HepG2 (cell line): ENCODE measurements around the gene TXNRD2. TPM values are rescaled to one million over a fixed set of nuclear protein-coding genes. Genes with fewer than 3 reads are reported as not detected.
A peak's percentile ranks its signal among the peaks of the same experiment; 100 is the strongest.

Source experiments
- AHDC1 ChIP-seq: sonication (generic); formaldehyde crosslinking; IDR thresholded peaks from 2 replicates; pipeline ENCODE4 v1.5.1; 2020; ENCODE audit warnings: mild to moderate bottlenecking, missing genetic modification reagents, borderline replicate concordance
- HOXA3 ChIP-seq: sonication (generic); formaldehyde crosslinking; IDR thresholded peaks from 2 replicates; pipeline ENCODE4 v1.5.0; 2020; ENCODE audit warnings: missing genetic modification reagents
- IRX3 ChIP-seq: sonication (generic); formaldehyde crosslinking; IDR thresholded peaks from 2 replicates; pipeline ENCODE4 v1.8.1; 2023; ENCODE audit warnings: mild to moderate bottlenecking, low read depth, missing genetic modification reagents, borderline replicate concordance
- KLF9 ChIP-seq: IDR thresholded peaks from 2 replicates; pipeline ENCODE4 v1.6.1; 2016; ENCODE audit warnings: low read depth
- KMT2B ChIP-seq: IDR thresholded peaks from 2 replicates; pipeline ENCODE4 v1.6.1; 2016; ENCODE audit warnings: missing genetic modification reagents, missing compliant biosample characterization
- MEIS2 ChIP-seq: sonication (generic); formaldehyde crosslinking; IDR thresholded peaks from 2 replicates; pipeline ENCODE4 v1.9.0; 2021; ENCODE audit warnings: mild to moderate bottlenecking, missing genetic modification reagents
- PBX3 ChIP-seq: sonication (generic); formaldehyde crosslinking; IDR thresholded peaks from 2 replicates; pipeline ENCODE4 v1.8.1; 2023; ENCODE audit warnings: missing genetic modification reagents, inconsistent platforms, borderline replicate concordance
- PHB2 ChIP-seq: fragments of 450-650 bp; IDR thresholded peaks from 2 replicates; pipeline ENCODE4 v1.6.1; 2018; ENCODE audit not compliant: partially characterized antibody
- RBAK ChIP-seq: sonication (generic); formaldehyde crosslinking; IDR thresholded peaks from 2 replicates; pipeline ENCODE4 v1.5.1; 2020; ENCODE audit warnings: mild to moderate bottlenecking, missing genetic modification reagents
- RXRA ChIP-seq: sonication (generic); formaldehyde crosslinking; IDR thresholded peaks from 2 replicates; pipeline ENCODE4 v1.5.1; 2020; ENCODE audit warnings: missing genetic modification reagents
- SNAPC4 ChIP-seq: sonication (generic); formaldehyde crosslinking; IDR thresholded peaks from 2 replicates; pipeline ENCODE4 v1.4.0; 2020; ENCODE audit warnings: mild to moderate bottlenecking, missing genetic modification reagents
- SRY ChIP-seq: sonication (generic); formaldehyde crosslinking; IDR thresholded peaks from 2 replicates; pipeline ENCODE4 v1.8.0; 2022; ENCODE audit warnings: mild to moderate bottlenecking, missing genetic modification reagents
- ZNF256 ChIP-seq: sonication (generic); formaldehyde crosslinking; conservative IDR thresholded peaks from 2 replicates; pipeline ENCODE4 v1.4.0; 2020; ENCODE audit warnings: missing genetic modification reagents
- ZNF589 ChIP-seq: sonication (generic); formaldehyde crosslinking; conservative IDR thresholded peaks from 2 replicates; pipeline ENCODE4 v1.8.0; 2022; ENCODE audit warnings: mild to moderate bottlenecking, moderate library complexity, missing genetic modification reagents
- ZNF713 ChIP-seq: sonication (generic); formaldehyde crosslinking; IDR thresholded peaks from 2 replicates; pipeline ENCODE4 v1.4.0; 2020; ENCODE audit warnings: mild to moderate bottlenecking, missing genetic modification reagents
- polyA plus RNA-seq, 8 experiments: library from polyadenylated mRNA; depleted of rRNA in 3 of 8; stranded (reverse) in 7 of 8; unstranded in 1 of 8; fragments of >200 nt; fragmentation: Illumina TruSeq in 4 of 8; extraction: Trizol in 4 of 8; gene quantifications; 2 replicates each; pipeline versions ENCODE4 v1.2.1 to v1.2.3, GENCODE V29; 2011 to 2016; ENCODE audit warnings: low read depth in 4 of 8, missing spikeins in 1 of 8, mixed read lengths in 1 of 8; ENCODE audit not compliant: insufficient read depth in 1 of 8
- total RNA-seq, 5 experiments: library from RNA; depleted of rRNA; stranded (reverse); fragments of >200 nt; fragmentation: Illumina TruSeq; extraction: Trizol; gene quantifications; 2 replicates each; pipeline ENCODE4 v1.2.3, GENCODE V29; 2016; ENCODE audit warnings: low read depth in 1 of 5
- TF ChIP-seq, protein P1 (sequence below): sonication (generic); formaldehyde crosslinking; IDR thresholded peaks from 2 replicates; pipeline ENCODE4 v1.4.0; 2020; ENCODE audit warnings: missing genetic modification reagents, borderline replicate concordance

The TXNRD2 gene
- total and polyA plus RNA-seq, 2 of the 13 experiments (the other 11 are each of a cell fraction or from before 2014, with no cell fraction given) = 17.5 to 18.6 TPM

- TF ChIP-seq SNAPC4 = peak; percentile 26; the same call in 1 of the 2 replicates
- TF ChIP-seq HOXA3 = peak; percentile 72
- TF ChIP-seq RXRA (CRISPR knock-in tag) = no peak; the same call in 1 of the 2 replicates
- no peak for TF ChIP-seq KMT2B (CRISPR knock-in tag)
- peak; percentile 92; the same call in 1 of the 2 replicates for TF ChIP-seq ZNF256 (CRISPR knock-in tag)
- peak; percentile 81; the same call in 1 of the 2 replicates for TF ChIP-seq MEIS2 (CRISPR knock-in tag)
- no peak for TF ChIP-seq IRX3 (CRISPR knock-in tag)
- no peak for TF ChIP-seq AHDC1
- peak; percentile 97; the same call in 1 of the 2 replicates for TF ChIP-seq ZNF589 (CRISPR knock-in tag)
- peak; percentile 61; the same call in 1 of the 2 replicates for TF ChIP-seq PBX3 (CRISPR knock-in tag)
- peak; percentile 23; the same call in 1 of the 2 replicates for TF ChIP-seq KLF9 (CRISPR knock-in tag)
- TF ChIP-seq, protein P1, sequence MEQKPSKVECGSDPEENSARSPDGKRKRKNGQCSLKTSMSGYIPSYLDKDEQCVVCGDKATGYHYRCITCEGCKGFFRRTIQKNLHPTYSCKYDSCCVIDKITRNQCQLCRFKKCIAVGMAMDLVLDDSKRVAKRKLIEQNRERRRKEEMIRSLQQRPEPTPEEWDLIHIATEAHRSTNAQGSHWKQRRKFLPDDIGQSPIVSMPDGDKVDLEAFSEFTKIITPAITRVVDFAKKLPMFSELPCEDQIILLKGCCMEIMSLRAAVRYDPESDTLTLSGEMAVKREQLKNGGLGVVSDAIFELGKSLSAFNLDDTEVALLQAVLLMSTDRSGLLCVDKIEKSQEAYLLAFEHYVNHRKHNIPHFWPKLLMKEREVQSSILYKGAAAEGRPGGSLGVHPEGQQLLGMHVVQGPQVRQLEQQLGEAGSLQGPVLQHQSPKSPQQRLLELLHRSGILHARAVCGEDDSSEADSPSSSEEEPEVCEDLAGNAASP (CRISPR knock-in tag) = no peak
- TF ChIP-seq RBAK = no peak
- no peak; the same call in none of the 2 replicates for TF ChIP-seq SRY (CRISPR knock-in tag)
- TF ChIP-seq PHB2 = no peak
- TF ChIP-seq ZNF713 (CRISPR knock-in tag) = 0 out of 2 replicates have a peak, but pooled peaks have one; percentile 91
These were observed 86.7 kb downstream of the TXNRD2 start, which contains the start of the genes GNB1L and RTL10 (continued) for GRCh38 chr22:19854778-19855503.
